ENCODE measurements around the gene SIPA1L3.

DNA sequence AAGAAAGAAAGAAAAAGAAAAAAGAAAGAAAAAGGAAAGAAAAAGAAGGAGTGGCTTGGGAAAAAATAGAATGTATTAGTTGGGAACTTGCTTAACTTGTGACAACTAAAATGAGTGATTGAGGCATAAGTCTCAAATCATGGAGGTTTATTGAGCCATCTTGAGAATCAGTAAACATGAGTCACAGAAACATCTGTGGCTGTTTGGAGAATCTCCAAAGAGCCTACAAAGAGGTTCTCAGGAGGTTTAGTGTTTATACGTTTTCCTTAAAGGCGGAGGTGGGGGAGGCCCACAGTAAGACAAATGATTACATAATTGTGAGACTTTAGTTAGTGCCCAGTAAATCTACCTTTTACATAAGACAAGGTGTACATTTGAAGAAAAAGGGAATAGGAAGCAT is 39.2 kb upstream of the SIPA1L3 start:
- TF ChIP-seq, protein P1, sequence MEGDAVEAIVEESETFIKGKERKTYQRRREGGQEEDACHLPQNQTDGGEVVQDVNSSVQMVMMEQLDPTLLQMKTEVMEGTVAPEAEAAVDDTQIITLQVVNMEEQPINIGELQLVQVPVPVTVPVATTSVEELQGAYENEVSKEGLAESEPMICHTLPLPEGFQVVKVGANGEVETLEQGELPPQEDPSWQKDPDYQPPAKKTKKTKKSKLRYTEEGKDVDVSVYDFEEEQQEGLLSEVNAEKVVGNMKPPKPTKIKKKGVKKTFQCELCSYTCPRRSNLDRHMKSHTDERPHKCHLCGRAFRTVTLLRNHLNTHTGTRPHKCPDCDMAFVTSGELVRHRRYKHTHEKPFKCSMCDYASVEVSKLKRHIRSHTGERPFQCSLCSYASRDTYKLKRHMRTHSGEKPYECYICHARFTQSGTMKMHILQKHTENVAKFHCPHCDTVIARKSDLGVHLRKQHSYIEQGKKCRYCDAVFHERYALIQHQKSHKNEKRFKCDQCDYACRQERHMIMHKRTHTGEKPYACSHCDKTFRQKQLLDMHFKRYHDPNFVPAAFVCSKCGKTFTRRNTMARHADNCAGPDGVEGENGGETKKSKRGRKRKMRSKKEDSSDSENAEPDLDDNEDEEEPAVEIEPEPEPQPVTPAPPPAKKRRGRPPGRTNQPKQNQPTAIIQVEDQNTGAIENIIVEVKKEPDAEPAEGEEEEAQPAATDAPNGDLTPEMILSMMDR (IDR thresholded peaks at IDR 0.05), result no peak
- no peak for TF ChIP-seq SIN3A (IDR thresholded peaks at IDR 0.05; ENCODE audit: borderline replicate concordance, low read depth, low read length)
- TF ChIP-seq POLR2AphosphoS5 (IDR thresholded peaks at IDR 0.05; ENCODE audit: low read depth, low read length), result no peak
- no peak for TF ChIP-seq REST (IDR thresholded peaks at IDR 0.05; ENCODE audit: low read depth, low read length)
- TF ChIP-seq NRF1 (IDR thresholded peaks at IDR 0.05; ENCODE audit: low read depth, low read length), result no peak
- TF ChIP-seq EP300 (IDR thresholded peaks at IDR 0.05; ENCODE audit: borderline replicate concordance in 1 of 2, low read depth in 1 of 2, low read length in 1 of 2), result no peak

All from SK-N-SH (cell line).